H1 (cell line): ENCODE measurements around the gene ARHGAP15. TPM values are rescaled to one million over a fixed set of nuclear protein-coding genes. Genes with fewer than 3 reads are reported as not detected.

Experiments used
- CTCF ChIA-PET: fragments of 300-600 bp; sonication (Branson Sonifier 250); formaldehyde crosslinking; loops from one replicate; lab custom pipeline; 2021; ENCODE audit not compliant: partially characterized antibody; lab: Charles Lee
- POLR2A ChIA-PET: fragments of 300-600 bp; sonication (Branson Sonifier 250); formaldehyde crosslinking; loops from one replicate; lab custom pipeline; 2021; ENCODE audit warnings: inconsistent platforms; ENCODE audit not compliant: partially characterized antibody; lab: Charles Lee
- DNase-seq, 2 experiments: peaks; one replicate each; pipeline versions ENCODE4 v3.0.0 to v3.0.0-alpha.2; 2010 to 2022; ENCODE audit warnings: low spot score in 2 of 2, low read depth in 1 of 2, mixed read lengths in 1 of 2
- FAIRE-seq: peaks from 2 replicates; lab custom pipeline; 2011; peaks lifted over from hg19 to GRCh38; lab: Jason Lieb, UNC
- H2AFZ ChIP-seq: 2 replicates; pipeline ENCODE4 v1.8.1; 2012; ENCODE audit warnings: low read length, inconsistent platforms
- H2AK5ac ChIP-seq: 2 replicates; pipeline ENCODE4 v1.6.1; 2013; ENCODE audit warnings: low read depth, low read length
- H2BK120ac ChIP-seq: replicated peaks from 2 replicates; pipeline ENCODE3; 2013; ENCODE audit warnings: low read depth, low read length, inconsistent platforms
- H2BK12ac ChIP-seq: 2 replicates; pipeline ENCODE4 v1.6.1; 2013; ENCODE audit warnings: low read depth, low read length
- H2BK15ac ChIP-seq: 2 replicates; pipeline ENCODE4 v1.6.1; 2013; ENCODE audit warnings: low read length
- H2BK20ac ChIP-seq: 2 replicates; pipeline ENCODE4 v1.6.1; 2013; ENCODE audit warnings: low read length
- H2BK5ac ChIP-seq: 2 replicates; pipeline ENCODE4 v1.6.1; 2013; ENCODE audit warnings: low read depth, low read length
- H3K14ac ChIP-seq: 2 replicates; pipeline ENCODE4 v1.6.1; 2013; ENCODE audit warnings: inconsistent platforms; ENCODE audit not compliant: insufficient read length
- H3K18ac ChIP-seq: 2 replicates; pipeline ENCODE4 v1.6.1; 2013; ENCODE audit warnings: low read length; ENCODE audit errors: extremely low read depth
- H3K23ac ChIP-seq: 2 replicates; pipeline ENCODE4 v1.6.1; 2013; ENCODE audit warnings: inconsistent platforms; ENCODE audit not compliant: insufficient read length
- H3K23me2 ChIP-seq: 2 replicates; pipeline ENCODE4 v1.6.1; 2013; ENCODE audit warnings: low read depth, low read length
- H3K27ac ChIP-seq: 2 replicates; pipeline ENCODE4 v1.6.1; 2011; ENCODE audit warnings: low read depth, low read length, inconsistent platforms
- H3K27me3 ChIP-seq, 4 experiments: replicated peaks in 1 of 4; 1 replicate in 1 of 4; 2 replicates in 3 of 4; pipeline versions ENCODE4 v1.6.1 to v1.8.1; 2011 to 2013; ENCODE audit warnings: low read length in 3 of 4, mild to moderate bottlenecking in 3 of 4, inconsistent platforms in 2 of 4, mixed read lengths in 2 of 4, moderate library complexity in 1 of 4; ENCODE audit not compliant: control insufficient read depth in 3 of 4, insufficient read depth in 3 of 4; ENCODE audit errors: extremely low read depth in 1 of 4
- H3K36me3 ChIP-seq, 4 experiments: 2 replicates each; pipeline versions ENCODE4 v1.6.1 to v1.8.1; 2011 to 2013; ENCODE audit warnings: mild to moderate bottlenecking in 4 of 4, low read length in 3 of 4, moderate library complexity in 2 of 4, control low read depth in 1 of 4, inconsistent platforms in 1 of 4; ENCODE audit not compliant: insufficient read depth in 4 of 4, control insufficient read depth in 2 of 4
- H3K4ac ChIP-seq: replicated peaks from 2 replicates; pipeline ENCODE3; 2013; ENCODE audit warnings: low read length, low read depth, mixed read lengths, inconsistent platforms; ENCODE audit not compliant: insufficient read length
- H3K4me1 ChIP-seq, 4 experiments: replicated peaks in 1 of 4; 1 replicate in 1 of 4; 2 replicates in 3 of 4; pipeline versions ENCODE4 v1.6.1 to v1.8.1; 2011 to 2013; ENCODE audit warnings: low read length in 3 of 4, inconsistent platforms in 2 of 4, mixed read lengths in 1 of 4; ENCODE audit not compliant: insufficient read depth in 4 of 4, control insufficient read depth in 3 of 4
- H3K4me2 ChIP-seq, 2 experiments: 2 replicates each; pipeline versions ENCODE4 v1.6.1 to v1.8.1; 2011 to 2013; ENCODE audit warnings: low read depth in 2 of 2, low read length in 2 of 2, control low read depth in 1 of 2, inconsistent platforms in 1 of 2, mild to moderate bottlenecking in 1 of 2; ENCODE audit not compliant: insufficient read depth in 1 of 2
- H3K4me3 ChIP-seq, 4 experiments: fragments of 200-600, 300-600 bp in 1 of 4; sonication (generic), shearing (Covaris generic), sonication (Bioruptor Twin) in 1 of 4; 2 replicates each; pipeline versions ENCODE4 v1.5.1 to v1.8.1; 2011 to 2016; ENCODE audit warnings: low read length in 4 of 4, low read depth in 3 of 4, control low read depth in 2 of 4, inconsistent platforms in 2 of 4, mild to moderate bottlenecking in 2 of 4, mixed read lengths in 1 of 4, moderate library complexity in 1 of 4; ENCODE audit not compliant: insufficient read depth in 2 of 4; ENCODE audit errors: extremely low read depth in 1 of 4
- H3K56ac ChIP-seq: replicated peaks from 2 replicates; pipeline ENCODE3; 2013; ENCODE audit warnings: low read depth, mild to moderate bottlenecking, mixed read lengths, low read length, inconsistent platforms; ENCODE audit not compliant: insufficient read length
- H3K79me1 ChIP-seq: 2 replicates; pipeline ENCODE4 v1.6.1; 2013; ENCODE audit warnings: low read depth, low read length, control low read depth
- H3K79me2 ChIP-seq, 2 experiments: 2 replicates each; pipeline versions ENCODE4 v1.6.1 to v1.8.1; 2012 to 2013; ENCODE audit warnings: low read length in 2 of 2, mild to moderate bottlenecking in 2 of 2, inconsistent platforms in 1 of 2; ENCODE audit not compliant: insufficient read depth in 2 of 2, control insufficient read depth in 1 of 2
- H3K9ac ChIP-seq, 4 experiments: replicated peaks in 1 of 4; 1 replicate in 1 of 4; 2 replicates in 3 of 4; pipeline versions ENCODE4 v1.6.1 to v1.8.1; 2011 to 2013; ENCODE audit warnings: low read depth in 3 of 4, low read length in 3 of 4, control low read depth in 2 of 4, mild to moderate bottlenecking in 2 of 4, moderate library complexity in 2 of 4, inconsistent platforms in 1 of 4; ENCODE audit errors: extremely low read depth in 1 of 4
- H3K9me3 ChIP-seq, 2 experiments: 2 replicates each; pipeline versions ENCODE4 v1.6.1 to v1.8.1; 2012 to 2013; ENCODE audit warnings: mild to moderate bottlenecking in 2 of 2, moderate library complexity in 2 of 2, control low read depth in 1 of 2, inconsistent platforms in 1 of 2, low read depth in 1 of 2, low read length in 1 of 2, mixed read lengths in 1 of 2; ENCODE audit not compliant: insufficient read depth in 2 of 2
- H4K20me1 ChIP-seq, 2 experiments: replicated peaks in 1 of 2; 2 replicates each; pipeline versions ENCODE3 to v1.8.1; 2011 to 2013; ENCODE audit warnings: inconsistent platforms in 2 of 2, low read length in 2 of 2, mild to moderate bottlenecking in 1 of 2; ENCODE audit not compliant: insufficient read depth in 2 of 2, control insufficient read depth in 1 of 2
- H4K5ac ChIP-seq: 2 replicates; pipeline ENCODE4 v1.6.1; 2013; ENCODE audit warnings: low read length, low read depth, mixed read lengths, inconsistent platforms; ENCODE audit not compliant: insufficient read length
- H4K8ac ChIP-seq: 2 replicates; pipeline ENCODE4 v1.8.0; 2013; ENCODE audit warnings: mild to moderate bottlenecking, moderate library complexity, low read length, inconsistent platforms; ENCODE audit not compliant: insufficient read depth; ENCODE audit errors: extremely low read depth
- H4K91ac ChIP-seq: replicated peaks from 2 replicates; pipeline ENCODE3; 2013; ENCODE audit warnings: low read length, mixed read lengths, inconsistent platforms; ENCODE audit not compliant: insufficient read length
- CBX5 ChIP-seq: fragments of 300-800, 300-1000 bp; sonication (generic); IDR thresholded peaks from 2 replicates; pipeline ENCODE4 v1.7.1; 2016; ENCODE audit warnings: antibody characterized with exemption, low read length, low read depth
- CBX8 ChIP-seq: fragments of 300-800, 300-1000 bp; sonication (generic); IDR thresholded peaks from 2 replicates; pipeline ENCODE4 v1.7.1; 2016; ENCODE audit warnings: low read depth, low read length, borderline replicate concordance
- CHD1 ChIP-seq: IDR thresholded peaks from 2 replicates; pipeline ENCODE4 v1.6.1; 2012; ENCODE audit warnings: low read depth, low read length, improper control_type of control experiment
- CHD2 ChIP-seq: IDR thresholded peaks from 2 replicates; pipeline ENCODE4 v1.6.1; 2012; ENCODE audit warnings: low read length, improper control_type of control experiment
- CTBP2 ChIP-seq: IDR thresholded peaks from 2 replicates; pipeline ENCODE4 v1.7.0; 2011; ENCODE audit warnings: borderline replicate concordance, mild to moderate bottlenecking, moderate library complexity, mixed read lengths, low read length; ENCODE audit not compliant: insufficient read depth, insufficient read length
- GTF2F1 ChIP-seq: IDR thresholded peaks from 2 replicates; pipeline ENCODE4 v1.6.1; 2012; ENCODE audit warnings: low read depth, low read length, improper control_type of control experiment, borderline replicate concordance
- HDAC6 ChIP-seq: IDR thresholded peaks from one replicate; pipeline ENCODE4 v1.7.1; 2012; ENCODE audit warnings: low read depth, mild to moderate bottlenecking, inconsistent platforms, low read length, moderate library complexity
- JUND ChIP-seq: IDR thresholded peaks from 2 replicates; pipeline ENCODE4 v1.6.1; 2011; ENCODE audit warnings: mild to moderate bottlenecking, improper control_type of control experiment, low read length
- KDM1A ChIP-seq: fragments of 200-600, 300-600 bp; sonication (generic); IDR thresholded peaks from 2 replicates; pipeline ENCODE4 v1.7.1; 2016; ENCODE audit warnings: mild to moderate bottlenecking, low read length, borderline replicate concordance
- KDM4A ChIP-seq: IDR thresholded peaks from one replicate; pipeline ENCODE4 v1.7.1; 2012; ENCODE audit warnings: low read depth, mild to moderate bottlenecking, moderate library complexity, low read length, inconsistent platforms; ENCODE audit not compliant: severe bottlenecking
- MAX ChIP-seq: IDR thresholded peaks from 2 replicates; pipeline ENCODE4 v1.6.1; 2012; ENCODE audit warnings: inconsistent platforms
- RFX5 ChIP-seq: IDR thresholded peaks from 2 replicates; pipeline ENCODE4 v1.6.1; 2011; ENCODE audit warnings: low read depth, low read length, improper control_type of control experiment, borderline replicate concordance
- RXRA ChIP-seq: IDR thresholded peaks from 2 replicates; pipeline ENCODE4 v1.6.1; 2011; ENCODE audit warnings: low read depth, mild to moderate bottlenecking, low read length, moderate library complexity; ENCODE audit not compliant: insufficient read depth
- SIRT6 ChIP-seq: IDR thresholded peaks from one replicate; pipeline ENCODE4 v1.7.1; 2012; ENCODE audit warnings: low read length, inconsistent platforms
- TBP ChIP-seq: IDR thresholded peaks from 2 replicates; pipeline ENCODE4 v1.6.1; 2011; ENCODE audit warnings: low read depth, low read length, improper control_type of control experiment
- polyA plus RNA-seq, 7 experiments: library from polyadenylated mRNA; depleted of rRNA in 3 of 7; stranded (reverse) in 5 of 7; unstranded in 2 of 7; fragments of >200 nt in 5 of 7; fragments of 200-250 nt in 2 of 7; gene quantifications; 1 replicate in 5 of 7; 2 replicates in 1 of 7; 4 replicates in 1 of 7; pipeline versions ENCODE4 v1.2.1 to v1.2.3, GENCODE V29; 2011 to 2013; ENCODE audit warnings: missing spikeins in 2 of 7, mixed read lengths in 2 of 7
- total RNA-seq: library from RNA; stranded (reverse); fragmentation: NEBNext Ultra II Directional; extraction: Animal tissue kit (Norgen Biotek cat#: 25700); gene quantifications from 2 replicates; pipeline ENCODE4 v1.2.1, GENCODE V29; 2021

Gene ARHGAP15
- total and polyA plus RNA-seq, 2 of the 8 experiments (the other 6 are each of a cell fraction or from before 2014, with no cell fraction given) = not detected

DNA sequence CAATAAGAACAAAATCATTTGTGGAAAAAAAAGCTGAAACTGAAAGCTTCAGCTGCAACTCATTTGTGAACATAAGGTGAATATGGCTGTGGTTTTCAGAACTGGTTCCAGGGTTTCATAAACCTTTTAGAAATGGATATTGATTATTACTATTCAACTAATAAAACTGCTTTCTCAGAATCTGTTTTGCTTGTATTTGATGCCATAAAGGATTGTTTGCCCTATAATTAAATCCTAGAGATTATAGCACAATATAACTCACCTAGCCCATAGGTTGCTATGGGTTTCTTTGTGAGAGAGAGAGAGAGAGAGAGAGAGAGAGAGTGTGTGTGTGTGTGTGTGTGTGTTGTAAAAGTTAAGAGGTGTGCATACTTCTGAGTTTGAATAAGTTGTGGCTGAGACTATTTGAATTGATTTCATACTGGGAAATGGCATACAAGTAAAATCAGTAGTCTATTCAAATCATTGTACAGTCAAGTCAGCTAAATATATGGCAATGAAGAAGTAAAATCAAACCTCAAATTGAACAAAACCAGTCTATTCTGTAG is 339.2 kb downstream of the ARHGAP15 start:
- ChIA-PET POLR2A (interaction anchor here (0.7 kb wide), 1 partner anchor 9 kb away, joined by 3 read pairs; no protein-coding TSS in a partner anchor), CTCF (interaction anchor here (0.6 kb wide), 1 partner anchor 1917 kb away, joined by 3 read pairs; no protein-coding TSS in a partner anchor)
- no peak overlapping the region for H3K9ac ChIP-seq
- H3K4me1 ChIP-seq = no peaks in the 10 kb centered on the region
- H3K79me2 ChIP-seq = no peaks in the 10 kb centered on the region
- H4K91ac ChIP-seq = no peak overlapping the region
- no peak overlapping the region for H3K23ac ChIP-seq
- H2AK5ac ChIP-seq = no peak overlapping the region
- no peak overlapping the region for H2BK15ac ChIP-seq
- no peak overlapping the region for H3K4me2 ChIP-seq
- H4K8ac ChIP-seq = no peak overlapping the region
- H3K36me3 ChIP-seq = no peaks in the 10 kb centered on the region
- no peaks in the 10 kb centered on the region for H3K27me3 ChIP-seq
- H3K23me2 ChIP-seq = no peaks in the 10 kb centered on the region
- H2BK120ac ChIP-seq = no peak overlapping the region
- H3K4me3 ChIP-seq = no peak overlapping the region
- H2AFZ ChIP-seq = no peak overlapping the region
- H4K20me1 ChIP-seq = no peaks in the 10 kb centered on the region
- H3K79me1 ChIP-seq = no peaks in the 10 kb centered on the region
- H3K27ac ChIP-seq = no peak overlapping the region
- DNase-seq (no peak), FAIRE-seq (no peak)
- no peak overlapping the region for H3K18ac ChIP-seq
- H3K56ac ChIP-seq = no peak overlapping the region
- H3K9me3 ChIP-seq = no peaks in the 10 kb centered on the region
- H2BK5ac ChIP-seq = no peak overlapping the region
- H2BK20ac ChIP-seq = no peak overlapping the region
- no peak overlapping the region for H3K4ac ChIP-seq
- no peak overlapping the region for H4K5ac ChIP-seq
- H2BK12ac ChIP-seq = no peak overlapping the region
- H3K14ac ChIP-seq = no peak overlapping the region
- TF ChIP-seq CHD1 (no peak), KDM1A (no peak), CTBP2 (no peak), KDM4A (no peak), SIRT6 (no peak), GTF2F1 (no peak), RFX5 (no peak), RXRA (no peak), CHD2 (no peak), HDAC6 (no peak), MAX (no peak), CBX8 (no peak), CBX5 (no peak), TBP (no peak), JUND (no peak)
